Gastroesophageal sphincter (tissue), 3 donors: ENCODE results near the gene RRAS.

Source experiments
- POLR2A ChIP-seq, 2 donors: fragments of 450-650 bp; IDR thresholded peaks; one replicate each; pipeline ENCODE4 v1.6.1; 2017; ENCODE audit warnings: antibody characterized with exemption in 2 of 2, mild to moderate bottlenecking in 2 of 2, moderate library complexity in 1 of 2
- POLR2AphosphoS5 ChIP-seq: sonication (generic); formaldehyde crosslinking; IDR thresholded peaks from one replicate; pipeline ENCODE4 v1.6.1; 2017; ENCODE audit warnings: antibody characterized with exemption
- TF ChIP-seq, protein P1 (sequence below), 4 experiments: fragments of 200-600 bp in 2 of 4; fragments of 450-650 bp in 2 of 4; sonication (generic) in 1 of 4; IDR thresholded peaks; one replicate each; pipeline ENCODE4 v1.5.1; 2017 to 2019; ENCODE audit warnings: antibody characterized with exemption in 4 of 4, mild to moderate bottlenecking in 2 of 4, moderate library complexity in 2 of 4

- TF ChIP-seq, protein P1, sequence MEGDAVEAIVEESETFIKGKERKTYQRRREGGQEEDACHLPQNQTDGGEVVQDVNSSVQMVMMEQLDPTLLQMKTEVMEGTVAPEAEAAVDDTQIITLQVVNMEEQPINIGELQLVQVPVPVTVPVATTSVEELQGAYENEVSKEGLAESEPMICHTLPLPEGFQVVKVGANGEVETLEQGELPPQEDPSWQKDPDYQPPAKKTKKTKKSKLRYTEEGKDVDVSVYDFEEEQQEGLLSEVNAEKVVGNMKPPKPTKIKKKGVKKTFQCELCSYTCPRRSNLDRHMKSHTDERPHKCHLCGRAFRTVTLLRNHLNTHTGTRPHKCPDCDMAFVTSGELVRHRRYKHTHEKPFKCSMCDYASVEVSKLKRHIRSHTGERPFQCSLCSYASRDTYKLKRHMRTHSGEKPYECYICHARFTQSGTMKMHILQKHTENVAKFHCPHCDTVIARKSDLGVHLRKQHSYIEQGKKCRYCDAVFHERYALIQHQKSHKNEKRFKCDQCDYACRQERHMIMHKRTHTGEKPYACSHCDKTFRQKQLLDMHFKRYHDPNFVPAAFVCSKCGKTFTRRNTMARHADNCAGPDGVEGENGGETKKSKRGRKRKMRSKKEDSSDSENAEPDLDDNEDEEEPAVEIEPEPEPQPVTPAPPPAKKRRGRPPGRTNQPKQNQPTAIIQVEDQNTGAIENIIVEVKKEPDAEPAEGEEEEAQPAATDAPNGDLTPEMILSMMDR (IDR thresholded peaks at IDR 0.05): peak in 1 of 4 experiments; percentile 24
- TF ChIP-seq POLR2AphosphoS5 (peak; percentile 56), POLR2A (IDR thresholded peaks at IDR 0.05) (peak in 1 of 2 donors; percentile 55)
Measured at GRCh38 chr19:49665351-49666119, 25.6 kb upstream of the RRAS start, which contains the start of the genes BCL2L12 and IRF3.
